Skeletal muscle tissue (tissue), 4 donors: Measurements from ENCODE around the gene AKAP13. TPM values are rescaled to one million over a fixed set of nuclear protein-coding genes. Genes with fewer than 3 reads are reported as not detected.

Experiments
- H3K27ac ChIP-seq: one replicate; pipeline ENCODE4 v1.7.0; 2013; ENCODE audit warnings: mild to moderate bottlenecking, low read depth, low read length, inconsistent platforms
- H3K27me3 ChIP-seq, 3 donors: one replicate each; pipeline ENCODE4 v1.7.0; 2013; ENCODE audit warnings: low read length in 3 of 3; ENCODE audit not compliant: control insufficient read depth in 3 of 3, insufficient read depth in 3 of 3
- H3K36me3 ChIP-seq, 3 donors: one replicate each; pipeline ENCODE4 v1.7.0; 2013; ENCODE audit warnings: low read length in 3 of 3; ENCODE audit not compliant: control insufficient read depth in 3 of 3, insufficient read depth in 3 of 3
- H3K4me1 ChIP-seq, 3 donors: one replicate each; pipeline ENCODE4 v1.7.0; 2013; ENCODE audit warnings: low read length in 3 of 3, mild to moderate bottlenecking in 3 of 3; ENCODE audit not compliant: control insufficient read depth in 3 of 3, insufficient read depth in 3 of 3
- H3K4me3 ChIP-seq, 3 donors: one replicate each; pipeline ENCODE4 v1.7.0; 2013; ENCODE audit warnings: low read length in 3 of 3
- H3K9ac ChIP-seq, 3 donors: one replicate each; pipeline ENCODE4 v1.7.0; 2013; ENCODE audit warnings: low read length in 3 of 3, mild to moderate bottlenecking in 3 of 3, moderate library complexity in 2 of 3, low read depth in 1 of 3
- H3K9me3 ChIP-seq, 3 donors: one replicate each; pipeline ENCODE4 v1.7.0; 2013; ENCODE audit warnings: low read length in 3 of 3; ENCODE audit not compliant: control insufficient read depth in 3 of 3
- total RNA-seq: library from RNA; depleted of rRNA; stranded (reverse); fragments of >200 nt; gene quantifications from one replicate; pipeline ENCODE4 v1.2.3, GENCODE V29; 2014
- donor health status: Osteomylitis.

The AKAP13 gene
- total RNA-seq, 1 donor from 2014 or later: 129 TPM

DNA sequence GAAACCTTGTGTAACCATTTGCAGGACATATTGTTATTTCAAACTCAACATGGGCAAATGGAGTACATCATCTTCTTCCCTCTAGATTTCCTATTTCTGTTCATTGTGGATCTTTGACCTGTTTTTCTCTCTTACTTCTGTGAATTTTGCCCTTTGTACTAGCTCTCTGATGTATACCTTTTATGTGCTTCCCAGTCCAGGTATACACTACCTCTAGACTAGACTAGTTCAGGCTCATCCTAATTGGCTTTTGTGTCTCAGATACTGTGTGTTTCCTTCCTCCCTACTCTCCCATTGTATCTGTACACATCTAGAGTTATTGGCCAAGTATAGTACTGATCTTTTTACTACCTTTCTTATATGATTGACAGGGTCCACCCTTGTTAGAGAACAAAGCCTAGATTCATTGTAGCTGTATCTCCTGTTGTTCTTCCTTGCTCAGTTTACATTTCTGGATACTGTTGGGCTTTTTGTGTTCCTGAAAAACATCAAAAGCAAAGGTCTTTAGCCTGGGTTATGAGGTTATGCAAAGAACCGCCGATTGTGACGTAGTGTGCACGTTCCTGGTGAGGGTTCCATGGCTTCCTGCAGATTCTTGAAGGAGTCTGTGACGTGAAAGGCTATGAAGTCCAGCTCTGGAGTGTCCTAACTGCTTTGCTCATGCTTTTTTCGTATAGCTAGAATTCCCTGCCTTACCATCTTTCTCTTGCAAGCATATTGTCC is 247.0 kb downstream of the AKAP13 start:
- Histone ChIP-seq H3K4me1 (peaks cover 41 to 61% (median 56%) of the 10 kb centered on the region in 3 donors), H3K27ac (no peak overlapping the region), H3K36me3 (peaks cover 0 to 7% (median 0%) of the 10 kb centered on the region in 3 donors), H3K4me3 (no peak overlapping the region), H3K9ac (no peak overlapping the region), H3K9me3 (no peaks in the 10 kb centered on the region), H3K27me3 (no peaks in the 10 kb centered on the region)

DNA sequence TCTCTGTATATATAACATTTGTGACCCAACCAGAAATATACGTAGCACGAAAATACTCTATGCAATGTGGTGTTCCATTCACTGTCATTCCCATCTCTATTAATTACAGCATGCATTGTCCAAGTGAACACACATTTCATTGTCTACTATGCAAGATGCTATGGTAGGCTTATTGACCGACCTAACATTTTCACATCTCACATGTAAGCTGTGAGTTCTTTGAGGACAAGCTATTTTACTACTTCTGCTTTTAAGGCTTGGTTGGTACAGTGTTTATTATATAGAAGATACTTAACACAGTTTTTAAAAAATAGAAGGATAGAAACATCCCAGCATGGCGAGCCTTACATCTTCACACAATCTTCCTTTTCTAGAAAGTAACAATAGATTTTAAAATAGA is 249.9 kb downstream of the AKAP13 start:
- Histone ChIP-seq H3K4me3 (no peak overlapping the region), H3K9ac (no peak overlapping the region), H3K36me3 (peaks cover 0 to 7% (median 0%) of the 10 kb centered on the region in 3 donors), H3K27ac (no peak overlapping the region), H3K9me3 (no peaks in the 10 kb centered on the region), H3K4me1 (peaks cover 19 to 37% (median 29%) of the 10 kb centered on the region in 3 donors), H3K27me3 (no peaks in the 10 kb centered on the region)

DNA sequence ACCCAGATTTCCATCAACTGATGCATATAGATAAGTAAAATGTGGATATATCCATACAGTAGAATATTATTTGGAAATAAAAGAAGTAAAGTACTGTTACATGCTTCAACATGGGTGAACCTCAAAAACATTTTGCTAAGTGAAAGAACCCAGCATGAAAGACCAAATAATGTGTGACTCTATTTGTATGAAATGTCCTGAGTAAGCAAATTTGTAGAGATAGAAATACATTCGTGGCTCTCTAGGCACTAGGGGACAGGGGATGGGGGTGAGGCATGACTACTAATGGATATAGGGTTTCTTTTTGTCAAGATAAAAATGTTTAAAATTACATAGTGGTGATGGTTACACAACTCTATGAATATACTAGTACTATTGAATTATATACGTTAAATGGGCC is 250.6 kb downstream of the AKAP13 start:
- Histone ChIP-seq H3K4me1 (peaks cover 13 to 30% (median 24%) of the 10 kb centered on the region in 3 donors), H3K9ac (no peak overlapping the region), H3K9me3 (no peaks in the 10 kb centered on the region), H3K27me3 (no peaks in the 10 kb centered on the region), H3K36me3 (peaks cover 0 to 3% (median 0%) of the 10 kb centered on the region in 3 donors), H3K4me3 (no peak overlapping the region), H3K27ac (no peak overlapping the region)

DNA sequence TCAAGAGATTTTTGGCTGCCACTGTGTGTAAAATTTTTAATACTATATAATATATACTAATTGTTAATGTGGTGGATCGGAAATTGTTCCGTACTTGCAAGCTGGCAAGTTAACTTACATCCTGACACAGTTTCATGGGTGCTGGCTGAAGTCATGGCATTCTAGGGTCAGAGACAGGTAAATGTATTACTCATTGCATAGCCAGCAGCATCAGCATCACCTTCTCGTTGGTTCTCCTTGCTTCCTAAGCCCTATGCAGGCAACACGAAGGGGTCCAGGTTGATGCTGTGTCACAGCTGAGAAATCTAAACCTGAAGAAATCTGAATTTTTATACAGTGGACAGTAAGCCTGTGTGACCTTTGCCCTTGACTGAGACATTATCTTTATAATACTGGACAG is 251.6 kb downstream of the AKAP13 start:
- no peaks in the 10 kb centered on the region for H3K27me3 ChIP-seq
- H3K9ac ChIP-seq: peak overlapping the region in 1 of 3 donors; percentile 27
- H3K4me3 ChIP-seq: no peak overlapping the region
- H3K9me3 ChIP-seq: no peaks in the 10 kb centered on the region
- H3K4me1 ChIP-seq: peaks cover 5 to 20% (median 18%) of the 10 kb centered on the region in 3 donors
- H3K36me3 ChIP-seq: no peaks in the 10 kb centered on the region
- no peak overlapping the region for H3K27ac ChIP-seq

DNA sequence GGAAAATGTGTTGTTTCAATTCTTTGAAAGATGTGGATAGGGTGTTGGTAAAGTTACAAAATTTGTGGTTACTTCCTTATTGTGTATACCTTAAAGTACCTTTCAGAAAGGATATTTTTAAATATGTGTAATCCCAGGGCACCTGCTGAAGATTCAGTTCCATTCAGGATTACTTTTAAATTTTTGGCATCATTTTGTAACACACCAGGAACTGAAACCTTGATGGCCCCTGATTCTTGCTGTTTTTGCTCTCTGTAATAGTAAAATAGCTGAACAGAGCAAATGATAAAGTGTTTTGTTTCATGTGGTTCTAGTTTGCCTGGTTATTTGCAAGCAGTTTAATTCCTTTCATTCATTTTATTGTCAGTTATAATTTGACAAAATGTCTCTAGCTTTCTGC is 253.5 kb downstream of the AKAP13 start:
- Histone ChIP-seq H3K9me3 (no peaks in the 10 kb centered on the region), H3K27ac (no peak overlapping the region), H3K9ac (no peak overlapping the region), H3K27me3 (no peaks in the 10 kb centered on the region), H3K4me1 (peaks cover 5 to 14% (median 10%) of the 10 kb centered on the region in 3 donors), H3K36me3 (no peaks in the 10 kb centered on the region), H3K4me3 (no peak overlapping the region)

DNA sequence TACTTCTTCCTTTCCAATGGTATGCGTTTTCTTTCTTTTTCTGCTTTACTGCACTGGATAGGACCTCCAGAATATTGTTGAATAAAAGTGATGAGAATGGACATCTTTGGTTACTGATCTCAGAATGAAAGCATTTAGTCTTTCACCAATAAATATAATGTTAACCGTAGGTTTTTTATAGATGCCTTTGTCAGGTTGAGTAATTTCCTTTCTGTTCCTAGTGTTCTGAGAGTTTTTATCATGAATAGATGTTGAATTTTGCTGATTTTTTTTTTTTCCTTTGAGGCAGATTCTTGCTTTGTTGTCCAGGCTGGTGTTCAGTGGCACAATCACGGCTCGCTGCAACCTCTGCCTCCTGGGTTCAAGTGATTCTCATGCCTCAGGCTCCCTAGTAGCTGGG is 255.9 kb downstream of the AKAP13 start:
- H3K36me3 ChIP-seq: peaks cover 0 to 9% (median 7%) of the 10 kb centered on the region in 3 donors
- no peak overlapping the region for H3K27ac ChIP-seq
- peaks cover 8 to 17% (median 16%) of the 10 kb centered on the region in 3 donors for H3K4me1 ChIP-seq
- no peak overlapping the region for H3K9ac ChIP-seq
- H3K9me3 ChIP-seq: no peaks in the 10 kb centered on the region
- H3K27me3 ChIP-seq: no peaks in the 10 kb centered on the region
- no peak overlapping the region for H3K4me3 ChIP-seq

DNA sequence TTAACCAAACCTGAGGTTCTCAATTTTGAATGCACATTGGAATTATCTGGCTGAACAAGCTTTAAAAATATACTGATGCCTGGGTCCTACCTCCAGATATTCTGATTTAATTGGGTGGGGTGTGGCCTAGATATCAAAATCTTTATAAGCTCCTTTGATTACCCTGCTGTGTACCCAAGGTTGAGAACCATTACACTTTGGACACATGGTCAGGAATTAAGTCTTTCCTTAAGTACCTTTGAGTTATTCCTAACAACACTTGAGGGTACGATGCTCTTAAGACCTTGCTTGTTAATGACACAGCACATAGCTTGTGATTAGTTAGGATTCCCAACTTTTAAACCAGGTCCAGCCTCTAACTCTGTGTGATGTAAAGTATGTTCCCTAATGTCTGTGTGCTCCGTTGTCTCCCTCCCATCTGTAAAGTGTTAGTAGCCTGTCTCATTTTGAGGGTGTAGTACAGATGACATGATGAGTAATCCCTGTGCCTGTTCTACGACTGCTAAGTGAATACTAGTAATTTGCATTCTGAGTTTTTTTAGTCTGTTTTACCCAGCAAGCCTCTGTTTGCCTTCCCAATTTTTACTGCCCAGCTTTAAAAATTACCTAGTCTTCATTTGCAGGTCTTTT is 259.5 kb downstream of the AKAP13 start:
- Histone ChIP-seq H3K27ac (peak overlapping the region; percentile 3), H3K36me3 (peaks cover 0 to 9% (median 9%) of the 10 kb centered on the region in 3 donors), H3K9ac (no peak overlapping the region), H3K27me3 (no peaks in the 10 kb centered on the region), H3K4me1 (peaks cover 23 to 40% (median 32%) of the 10 kb centered on the region in 3 donors), H3K4me3 (no peak overlapping the region), H3K9me3 (no peaks in the 10 kb centered on the region)

DNA sequence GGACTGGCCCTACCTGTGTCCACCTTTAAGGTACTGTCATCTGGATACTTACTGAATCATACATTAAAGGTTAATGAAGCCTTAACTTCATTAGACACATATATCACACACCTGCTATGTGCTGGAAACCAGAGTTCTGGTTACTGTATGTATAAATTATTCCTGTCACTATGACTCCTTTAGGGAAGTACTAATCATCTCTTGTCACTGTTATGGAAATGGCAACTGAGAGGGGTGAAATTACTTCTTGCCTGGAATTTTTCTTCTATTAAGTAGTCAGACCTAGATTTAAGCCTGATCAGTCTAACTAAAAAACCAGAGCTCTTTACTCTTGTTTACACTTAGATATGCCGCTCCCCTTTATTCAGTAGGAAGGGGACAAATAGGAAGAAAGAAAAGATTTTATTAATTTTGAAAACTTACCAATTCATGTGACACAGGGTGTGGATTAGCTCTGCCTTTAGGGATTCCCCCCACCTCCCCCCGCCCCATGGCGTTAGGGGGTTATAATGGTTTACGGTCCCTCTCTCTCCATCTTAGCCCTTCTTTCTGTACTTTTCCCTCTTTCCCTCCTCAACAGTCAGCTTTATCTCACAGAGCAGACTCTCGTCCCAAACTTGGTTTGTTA is 261.8 kb downstream of the AKAP13 start:
- peak overlapping the region; percentile 4 to 65 (median 57) for H3K9ac ChIP-seq
- peak overlapping the region; percentile 84 for H3K27ac ChIP-seq
- H3K27me3 ChIP-seq: no peaks in the 10 kb centered on the region
- peaks cover 4 to 23% (median 19%) of the 10 kb centered on the region in 3 donors for H3K36me3 ChIP-seq
- H3K4me3 ChIP-seq: peak overlapping the region in 2 of 3 donors; percentile 28 to 52
- H3K4me1 ChIP-seq: peaks cover 23 to 40% (median 33%) of the 10 kb centered on the region in 3 donors
- H3K9me3 ChIP-seq: no peaks in the 10 kb centered on the region

DNA sequence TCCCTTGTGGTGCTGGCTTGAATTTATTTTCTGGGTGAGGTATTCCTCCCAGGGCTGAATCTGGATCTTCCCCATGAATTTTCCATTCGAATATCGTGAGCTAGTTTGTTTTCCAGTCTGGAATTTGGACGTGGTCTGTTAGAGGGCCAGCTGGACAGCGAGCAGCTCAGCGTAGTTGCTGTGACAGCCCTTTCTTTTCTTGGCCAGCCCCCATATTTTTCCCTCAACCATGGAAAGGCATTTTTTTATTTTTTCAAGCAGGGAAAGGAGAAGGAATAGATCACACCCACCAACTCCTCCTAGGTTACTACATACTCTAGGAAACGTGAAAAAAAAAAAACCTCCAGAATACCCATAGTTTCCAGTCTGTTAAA is 262.3 kb downstream of the AKAP13 start:
- Histone ChIP-seq H3K4me3 (peak overlapping the region in 2 of 3 donors; percentile 28 to 52), H3K9ac (peak overlapping the region; percentile 4 to 65 (median 57)), H3K27me3 (no peaks in the 10 kb centered on the region), H3K27ac (peak overlapping the region; percentile 84), H3K4me1 (peaks cover 23 to 40% (median 33%) of the 10 kb centered on the region in 3 donors), H3K36me3 (peaks cover 4 to 23% (median 19%) of the 10 kb centered on the region in 3 donors), H3K9me3 (no peaks in the 10 kb centered on the region)
